Fibroblast of lung (primary cell): Measurements from ENCODE around the gene BCAR1. TPM values are rescaled to one million over a fixed set of nuclear protein-coding genes. Genes with fewer than 3 reads are reported as not detected.
"Not testable (repeated sequence)": the region's sequence is repeated elsewhere in the genome, so short reads cannot be mapped to it uniquely, and the experiment has no call there.

ENCODE experiments used
- DNase-seq, 2 donors: peaks; one replicate each; pipeline versions ENCODE4 v3.0.0 to v3.0.0-alpha.2; 2010; ENCODE audit warnings: low read depth in 2 of 2
- H2AFZ ChIP-seq: 2 replicates; pipeline ENCODE4 v1.5.1; 2012; ENCODE audit warnings: low read length, control low read depth, inconsistent platforms
- H3K27ac ChIP-seq: 2 replicates; pipeline ENCODE4 v1.5.1; 2011; ENCODE audit warnings: low read length, control low read depth; ENCODE audit not compliant: insufficient read depth
- H3K27me3 ChIP-seq: 2 replicates; pipeline ENCODE4 v1.5.1; 2011; ENCODE audit warnings: mild to moderate bottlenecking, low read length; ENCODE audit not compliant: control insufficient read depth, insufficient read depth
- H3K36me3 ChIP-seq: 2 replicates; pipeline ENCODE4 v1.5.1; 2011; ENCODE audit warnings: low read length; ENCODE audit not compliant: control insufficient read depth, insufficient read depth
- H3K4me1 ChIP-seq: 2 replicates; pipeline ENCODE4 v1.5.1; 2011; ENCODE audit warnings: low read length; ENCODE audit not compliant: control insufficient read depth, insufficient read depth; ENCODE audit errors: extremely low read depth
- H3K4me2 ChIP-seq: 2 replicates; pipeline ENCODE4 v1.5.1; 2011; ENCODE audit warnings: low read length, control low read depth; ENCODE audit not compliant: insufficient read depth; ENCODE audit errors: extremely low read depth
- H3K4me3 ChIP-seq, 4 experiments: fragments of 200-600 bp in 1 of 4; sonication (generic) in 1 of 4; replicated peaks in 1 of 4; 2 replicates each; pipeline ENCODE4 v1.5.1; 2011 to 2016; ENCODE audit warnings: low read length in 4 of 4, low read depth in 3 of 4, mild to moderate bottlenecking in 3 of 4, control low read depth in 2 of 4, inconsistent platforms in 1 of 4, mixed read lengths in 1 of 4; ENCODE audit not compliant: insufficient read depth in 1 of 4; ENCODE audit errors: control extremely low read depth in 1 of 4
- H3K79me2 ChIP-seq: 2 replicates; pipeline ENCODE4 v1.5.1; 2012; ENCODE audit warnings: mild to moderate bottlenecking, low read length, inconsistent platforms; ENCODE audit not compliant: control insufficient read depth, insufficient read depth
- H3K9ac ChIP-seq: 2 replicates; pipeline ENCODE4 v1.5.1; 2011; ENCODE audit warnings: mild to moderate bottlenecking, low read length, control low read depth; ENCODE audit not compliant: insufficient read depth
- H3K9me3 ChIP-seq: 2 replicates; pipeline ENCODE4 v1.5.1; 2012; ENCODE audit warnings: low read depth, low read length; ENCODE audit not compliant: control insufficient read depth, insufficient read depth
- H4K20me1 ChIP-seq: 2 replicates; pipeline ENCODE4 v1.5.1; 2011; ENCODE audit warnings: low read length; ENCODE audit not compliant: control insufficient read depth, insufficient read depth; ENCODE audit errors: extremely low read depth
- CTCF ChIP-seq, 2 donors: IDR thresholded peaks in 1 of 2; conservative IDR thresholded peaks in 1 of 2; 1 replicate in 1 of 2; 2 replicates in 1 of 2; pipeline ENCODE4 v1.5.1; 2011 to 2012; ENCODE audit warnings: low read length in 2 of 2, control low read depth in 1 of 2, inconsistent platforms in 1 of 2, low read depth in 1 of 2, mild to moderate bottlenecking in 1 of 2
- EZH2 ChIP-seq: IDR thresholded peaks from 2 replicates; pipeline ENCODE4 v1.5.1; 2012; ENCODE audit warnings: low read length, control low read depth, mild to moderate bottlenecking; ENCODE audit errors: missing control alignments
- polyA plus RNA-seq, 2 donors: library from polyadenylated mRNA; depleted of rRNA in 1 of 2; stranded (reverse) in 1 of 2; unstranded in 1 of 2; fragments of >200 nt; gene quantifications; 2 replicates each; pipeline ENCODE4 v1.2.1, GENCODE V29; 2011 to 2012; ENCODE audit warnings: missing spikeins in 1 of 2
- total RNA-seq: library from RNA; depleted of rRNA; stranded (reverse); fragments of >200 nt; gene quantifications from 2 replicates; pipeline ENCODE4 v1.2.1, GENCODE V29; 2014

BCAR1 gene
- total and polyA plus RNA-seq, 2 donors (not counting 1 experiment from before 2014, with no cell fraction given), result 36.8 to 66.5 TPM

GRCh38 chr16:75209944-75210343 lies 41.5 kb downstream of the BCAR1 start:
- no peak overlapping the region for H3K27ac ChIP-seq
- no peak overlapping the region for H3K4me2 ChIP-seq

GRCh38 chr16:75209514-75209913 lies 41.9 kb downstream of the BCAR1 start:
- H3K27ac ChIP-seq, H3K4me3 ChIP-seq, H4K20me1 ChIP-seq, H3K9me3 ChIP-seq, H3K4me2 ChIP-seq, H3K79me2 ChIP-seq, DNase-seq, H3K9ac ChIP-seq, H3K4me1 ChIP-seq, H3K27me3 ChIP-seq, H2AFZ ChIP-seq, H3K36me3 ChIP-seq: not testable (repeated sequence)

More at GRCh38 chr16:75209944-75210343, 41.5 kb downstream of the BCAR1 start:
- Histone ChIP-seq H3K4me1 (no peaks in the 10 kb centered on the region), H4K20me1 (no peaks in the 10 kb centered on the region), H3K9ac (no peak overlapping the region), H3K79me2 (no peaks in the 10 kb centered on the region), H3K9me3 (no peaks in the 10 kb centered on the region), H3K4me3 (no peak overlapping the region), H2AFZ (no peak overlapping the region), H3K27me3 (no peaks in the 10 kb centered on the region), H3K36me3 (no peaks in the 10 kb centered on the region)
- DNase-seq, result no peak
- TF ChIP-seq CTCF (conservative IDR thresholded peaks at IDR 0.05 in 1 of 2, IDR thresholded peaks at IDR 0.05 in 1 of 2; ENCODE audit: low read depth in 1 of 2, low read length in 2 of 2) (no peak), EZH2 (no peak)

- no peak overlapping the region for H3K9ac ChIP-seq
- no peak for DNase-seq
- TF ChIP-seq EZH2, result no peak
- TF ChIP-seq CTCF (conservative IDR thresholded peaks at IDR 0.05 in 1 of 2, IDR thresholded peaks at IDR 0.05 in 1 of 2; ENCODE audit: low read depth in 1 of 2, low read length in 2 of 2), result no peak
- no peaks in the 10 kb centered on the region for H3K4me1 ChIP-seq
- H4K20me1 ChIP-seq, result no peaks in the 10 kb centered on the region
- H3K4me3 ChIP-seq, result no peak overlapping the region
- no peaks in the 10 kb centered on the region for H3K79me2 ChIP-seq
- no peaks in the 10 kb centered on the region for H3K36me3 ChIP-seq
- H3K27me3 ChIP-seq, result no peaks in the 10 kb centered on the region
- H3K27ac ChIP-seq, result no peak overlapping the region
- H3K4me2 ChIP-seq, result no peak overlapping the region
- no peaks in the 10 kb centered on the region for H3K9me3 ChIP-seq
- H2AFZ ChIP-seq, result no peak overlapping the region
These were observed 42.4 kb downstream of the BCAR1 start for GRCh38 chr16:75208861-75209505.
